T-helper 2 cell treated with Interferon-gamma antibody and Interleukin-4, amounts not matched to agents 5 μg/mL and 100 μg/mL, for 36 hours (primary cell): ENCODE data around the gene DNAH10.

ENCODE experiments used
- DNase-seq: peaks from one replicate; pipeline ENCODE4 v3.0.0; 2021; ENCODE audit warnings: low spot score
- H3K27ac Mint-ChIP-seq: one replicate; pipeline ENCODE4 v1.8.0; 2021; ENCODE audit warnings: mild to moderate bottlenecking, mixed read lengths
- H3K27me3 Mint-ChIP-seq: one replicate; pipeline ENCODE4 v1.8.0; 2021; ENCODE audit warnings: low read depth, mixed read lengths
- H3K36me3 Mint-ChIP-seq: one replicate; pipeline ENCODE4 v1.8.0; 2021; ENCODE audit warnings: low read depth, mixed read lengths
- H3K4me1 Mint-ChIP-seq: one replicate; pipeline ENCODE4 v1.8.0; 2021; ENCODE audit warnings: low read depth, mixed read lengths
- H3K4me3 Mint-ChIP-seq: one replicate; pipeline ENCODE4 v1.8.0; 2022; ENCODE audit warnings: mild to moderate bottlenecking, moderate library complexity, mixed read lengths
- H3K9me3 Mint-ChIP-seq: one replicate; pipeline ENCODE4 v1.8.0; 2021; ENCODE audit warnings: mixed read lengths

The DNAH10 gene

GRCh38 chr12:123731596-123731995 lies 30.5 kb upstream of the DNAH10 start:
- DNase-seq, result no peak
- peaks cover 68% of the 10 kb centered on the region for H3K36me3 Mint-ChIP-seq
- H3K27ac Mint-ChIP-seq, result peak overlapping the region; percentile 53
- peaks cover 4% of the 10 kb centered on the region for H3K4me1 Mint-ChIP-seq
- H3K9me3 Mint-ChIP-seq, result no peaks in the 10 kb centered on the region
- H3K27me3 Mint-ChIP-seq, result no peaks in the 10 kb centered on the region
- no peak overlapping the region for H3K4me3 Mint-ChIP-seq

- H3K9me3 Mint-ChIP-seq, result no peaks in the 10 kb centered on the region
- H3K4me1 Mint-ChIP-seq, result peaks cover 6% of the 10 kb centered on the region
- no peak for DNase-seq
- H3K27ac Mint-ChIP-seq, result peak overlapping the region; percentile 22
- H3K36me3 Mint-ChIP-seq, result peaks cover 71% of the 10 kb centered on the region
- no peaks in the 10 kb centered on the region for H3K27me3 Mint-ChIP-seq
- no peak overlapping the region for H3K4me3 Mint-ChIP-seq
These were observed 29.9 kb upstream of the DNAH10 start for GRCh38 chr12:123732251-123732650.

DNA sequence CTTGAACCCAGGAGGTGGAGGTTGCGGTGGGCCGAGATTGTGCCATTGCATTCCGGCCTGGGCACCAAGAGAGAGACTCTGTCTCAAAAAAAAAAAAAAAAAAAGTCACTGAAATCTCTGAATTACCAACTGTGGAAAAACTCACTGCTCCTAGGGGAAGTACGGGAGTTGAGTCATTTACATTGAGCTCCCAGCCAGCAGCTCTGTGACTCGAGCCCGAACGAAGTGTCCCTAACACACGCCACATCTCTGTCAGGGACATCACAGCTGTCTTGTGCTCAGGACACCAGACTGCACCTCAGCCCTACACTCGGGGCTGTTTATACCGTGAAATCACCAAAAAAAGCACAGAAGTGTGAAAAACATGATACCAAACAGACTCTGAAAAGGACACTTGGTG lies 28.9 kb upstream of the DNAH10 start:
- Mint-ChIP-seq H3K4me1 (peaks cover 9% of the 10 kb centered on the region), H3K27ac (no peak overlapping the region), H3K4me3 (no peak overlapping the region), H3K27me3 (no peaks in the 10 kb centered on the region), H3K9me3 (no peaks in the 10 kb centered on the region), H3K36me3 (peaks cover 71% of the 10 kb centered on the region)
- DNase-seq, result no peak

- H3K27ac Mint-ChIP-seq, result peak overlapping the region; percentile 39
- DNase-seq, result no peak
These were observed 27.8 kb upstream of the DNAH10 start for GRCh38 chr12:123734268-123734667.

DNA sequence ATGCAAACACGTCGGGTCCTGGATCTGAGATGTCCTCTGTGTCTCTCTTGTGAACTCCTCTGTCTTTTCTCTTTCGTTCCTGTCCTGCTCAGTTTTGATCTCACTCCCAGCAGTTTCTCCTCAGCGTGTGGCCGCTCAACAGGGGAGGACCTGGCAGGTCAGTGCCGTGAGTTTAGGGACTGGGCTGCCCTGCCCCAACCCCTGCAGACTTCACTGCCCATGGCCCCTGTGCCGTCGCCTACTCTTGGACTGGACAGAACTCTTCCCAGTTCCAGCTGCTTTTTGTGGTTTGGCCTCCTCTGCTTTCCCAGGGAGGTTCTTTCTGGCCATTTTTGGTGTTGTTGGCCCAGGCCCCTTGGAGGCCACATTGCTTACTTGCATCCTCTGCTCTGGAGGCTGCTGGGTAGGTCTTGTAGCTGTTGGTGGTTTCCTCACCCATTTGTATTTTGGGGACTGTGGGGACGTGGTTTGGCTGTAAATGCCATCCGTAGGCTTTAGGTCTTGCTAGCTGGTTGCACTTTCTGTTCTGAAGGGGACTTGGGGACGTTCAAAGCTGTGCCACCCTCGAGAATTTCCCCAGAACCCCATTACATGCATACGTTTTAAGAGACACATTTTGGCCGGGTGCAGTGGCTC lies 20.0 kb upstream of the DNAH10 start:
- Mint-ChIP-seq H3K27me3 (no peaks in the 10 kb centered on the region), H3K27ac (peak overlapping the region; percentile 85), H3K4me3 (peak overlapping the region; percentile 69), H3K36me3 (peaks cover 73% of the 10 kb centered on the region), H3K9me3 (no peaks in the 10 kb centered on the region), H3K4me1 (peaks cover 41% of the 10 kb centered on the region)
- DNase-seq, result peak; percentile 23

More at GRCh38 chr12:123734268-123734667, 27.8 kb upstream of the DNAH10 start:
- Mint-ChIP-seq H3K4me3 (no peak overlapping the region), H3K27me3 (no peaks in the 10 kb centered on the region), H3K4me1 (peaks cover 15% of the 10 kb centered on the region), H3K36me3 (peaks cover 71% of the 10 kb centered on the region), H3K9me3 (no peaks in the 10 kb centered on the region)

DNA sequence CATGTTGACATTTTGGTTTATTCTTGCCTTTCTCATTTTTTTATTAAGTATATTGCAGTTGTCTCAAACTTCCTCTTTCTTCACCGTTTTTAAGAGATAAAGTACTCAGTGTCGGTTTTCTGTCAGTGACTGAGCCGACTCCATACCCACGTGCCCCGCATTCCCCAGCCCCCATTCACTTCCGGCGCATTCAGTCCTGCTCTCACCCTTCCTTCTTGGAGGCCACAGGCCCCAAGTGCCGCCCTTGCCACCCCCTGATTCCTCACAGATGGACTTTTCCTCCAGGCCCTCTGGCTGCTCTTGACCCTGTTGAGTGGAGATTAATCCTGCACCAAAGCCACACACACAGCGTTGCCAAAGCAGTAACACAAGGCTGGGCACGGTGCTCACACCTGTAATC lies 19.1 kb upstream of the DNAH10 start:
- Mint-ChIP-seq H3K27ac (peak overlapping the region; percentile 84), H3K4me1 (peaks cover 42% of the 10 kb centered on the region), H3K36me3 (peaks cover 72% of the 10 kb centered on the region), H3K9me3 (no peaks in the 10 kb centered on the region), H3K27me3 (no peaks in the 10 kb centered on the region), H3K4me3 (peak overlapping the region; percentile 36)
- DNase-seq, result no peak

DNA sequence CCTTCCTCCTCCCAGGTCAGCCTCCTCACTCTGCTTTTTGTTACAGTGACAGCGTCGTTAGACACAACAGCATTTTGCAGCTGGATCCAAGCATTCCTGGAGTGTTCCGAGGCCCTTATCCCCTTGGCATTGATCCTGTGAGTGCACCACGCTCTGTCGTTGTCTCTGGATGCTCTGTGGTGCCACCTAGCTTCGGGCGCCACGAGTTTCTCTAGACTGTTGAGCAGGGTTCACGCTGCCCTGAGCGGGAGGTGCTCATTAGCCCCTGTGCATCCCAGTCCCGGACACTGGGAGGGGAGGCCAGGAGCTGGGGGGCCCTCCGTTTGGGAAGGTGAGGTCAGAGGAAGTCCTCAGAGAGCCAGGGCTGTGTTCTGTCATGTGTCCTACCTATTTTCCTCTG lies 17.3 kb upstream of the DNAH10 start:
- Mint-ChIP-seq H3K9me3 (no peaks in the 10 kb centered on the region), H3K27me3 (no peaks in the 10 kb centered on the region), H3K4me1 (peaks cover 33% of the 10 kb centered on the region), H3K36me3 (peaks cover 71% of the 10 kb centered on the region), H3K27ac (no peak overlapping the region), H3K4me3 (no peak overlapping the region)
- DNase-seq, result no peak

GRCh38 chr12:123747309-123747708 lies 14.8 kb upstream of the DNAH10 start:
- Mint-ChIP-seq H3K36me3 (peaks cover 65% of the 10 kb centered on the region), H3K4me1 (peaks cover 22% of the 10 kb centered on the region), H3K27me3 (no peaks in the 10 kb centered on the region), H3K27ac (no peak overlapping the region), H3K4me3 (no peak overlapping the region), H3K9me3 (no peaks in the 10 kb centered on the region)
- DNase-seq, result no peak

- DNase-seq, result no peak
- Mint-ChIP-seq H3K9me3 (no peaks in the 10 kb centered on the region), H3K4me3 (no peak overlapping the region), H3K27ac (no peak overlapping the region), H3K27me3 (no peaks in the 10 kb centered on the region), H3K4me1 (peaks cover 15% of the 10 kb centered on the region), H3K36me3 (peaks cover 62% of the 10 kb centered on the region)
These were observed 13.9 kb upstream of the DNAH10 start for GRCh38 chr12:123748161-123748560.

GRCh38 chr12:123748661-123749060 lies 13.4 kb upstream of the DNAH10 start:
- Mint-ChIP-seq H3K27ac (no peak overlapping the region), H3K36me3 (peaks cover 60% of the 10 kb centered on the region), H3K4me1 (peaks cover 14% of the 10 kb centered on the region), H3K27me3 (no peaks in the 10 kb centered on the region), H3K9me3 (no peaks in the 10 kb centered on the region), H3K4me3 (no peak overlapping the region)
- DNase-seq, result no peak

DNA sequence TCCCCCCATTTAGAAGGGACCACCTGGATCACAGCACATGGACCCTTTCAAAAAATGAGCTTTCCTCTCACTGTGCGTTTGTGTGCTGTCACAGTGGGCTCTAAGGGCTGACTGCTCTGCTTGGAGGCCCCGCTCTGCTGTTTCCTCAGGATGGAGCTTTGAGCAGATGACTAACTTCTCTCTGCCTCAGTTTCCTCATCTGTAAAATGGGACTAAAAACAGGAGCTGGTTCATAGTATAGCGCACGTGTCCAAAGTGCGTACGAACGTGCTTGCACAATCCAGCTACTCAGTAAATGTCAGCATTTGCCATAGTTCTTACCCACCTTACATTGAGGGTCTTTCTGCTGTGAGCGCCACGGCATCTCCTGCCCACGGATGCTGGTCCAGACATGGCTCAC lies 12.7 kb upstream of the DNAH10 start:
- DNase-seq, result no peak
- peaks cover 59% of the 10 kb centered on the region for H3K36me3 Mint-ChIP-seq
- no peak overlapping the region for H3K27ac Mint-ChIP-seq
- H3K4me3 Mint-ChIP-seq, result no peak overlapping the region
- no peaks in the 10 kb centered on the region for H3K27me3 Mint-ChIP-seq
- peaks cover 14% of the 10 kb centered on the region for H3K4me1 Mint-ChIP-seq
- no peaks in the 10 kb centered on the region for H3K9me3 Mint-ChIP-seq

GRCh38 chr12:123750159-123750656 lies 11.9 kb upstream of the DNAH10 start:
- H3K36me3 Mint-ChIP-seq, result peaks cover 62% of the 10 kb centered on the region
- H3K4me1 Mint-ChIP-seq, result peaks cover 13% of the 10 kb centered on the region
- DNase-seq, result no peak
- no peak overlapping the region for H3K27ac Mint-ChIP-seq
- H3K27me3 Mint-ChIP-seq, result no peaks in the 10 kb centered on the region
- H3K9me3 Mint-ChIP-seq, result no peaks in the 10 kb centered on the region
- no peak overlapping the region for H3K4me3 Mint-ChIP-seq

- no peaks in the 10 kb centered on the region for H3K27me3 Mint-ChIP-seq
- H3K4me3 Mint-ChIP-seq, result no peak overlapping the region
- peaks cover 9% of the 10 kb centered on the region for H3K4me1 Mint-ChIP-seq
- H3K9me3 Mint-ChIP-seq, result no peaks in the 10 kb centered on the region
- no peak for DNase-seq
- no peak overlapping the region for H3K27ac Mint-ChIP-seq
- peaks cover 55% of the 10 kb centered on the region for H3K36me3 Mint-ChIP-seq
These were observed 10.1 kb upstream of the DNAH10 start for GRCh38 chr12:123752046-123752445.

GRCh38 chr12:123754041-123754772 lies 7.9 kb upstream of the DNAH10 start:
- Mint-ChIP-seq H3K4me1 (peaks cover 3% of the 10 kb centered on the region), H3K27ac (no peak overlapping the region), H3K4me3 (no peak overlapping the region), H3K36me3 (peaks cover 44% of the 10 kb centered on the region), H3K27me3 (no peaks in the 10 kb centered on the region), H3K9me3 (no peaks in the 10 kb centered on the region)
- no peak for DNase-seq
